Endothelial cell of umbilical vein (primary cell): Measurements from ENCODE around the gene ST3GAL5.

Experiments used
- CTCF ChIP-seq, 2 donors: IDR thresholded peaks; 1 replicate in 1 of 2; 2 replicates in 1 of 2; pipeline ENCODE4 v1.5.1; 2011; ENCODE audit warnings: low read length in 2 of 2, mild to moderate bottlenecking in 2 of 2, moderate library complexity in 2 of 2, control low read depth in 1 of 2, inconsistent platforms in 1 of 2, low read depth in 1 of 2; ENCODE audit not compliant: insufficient read depth in 1 of 2; ENCODE audit errors: extremely low read depth in 1 of 2
- EZH2 ChIP-seq: IDR thresholded peaks from 2 replicates; pipeline ENCODE4 v1.6.1; 2012; ENCODE audit warnings: borderline replicate concordance, low read depth, mild to moderate bottlenecking, moderate library complexity, low read length, inconsistent platforms; ENCODE audit not compliant: severe bottlenecking
- POLR2A ChIP-seq: IDR thresholded peaks from 2 replicates; pipeline ENCODE4 v1.6.1; 2012; ENCODE audit warnings: low read depth, mild to moderate bottlenecking, control low read depth, low read length
- POLR2AphosphoS5 ChIP-seq: IDR thresholded peaks from 2 replicates; pipeline ENCODE4 v1.6.1; 2012; ENCODE audit warnings: low read depth, mild to moderate bottlenecking, control low read depth, low read length, moderate library complexity; ENCODE audit not compliant: insufficient read depth
- TF ChIP-seq, protein P1 (sequence below): IDR thresholded peaks from 2 replicates; pipeline ENCODE4 v1.6.1; 2011; ENCODE audit not compliant: insufficient read depth, insufficient read length

- no peak for TF ChIP-seq POLR2AphosphoS5
- no peak for TF ChIP-seq CTCF (IDR thresholded peaks at IDR 0.05; ENCODE audit: extremely low read depth in 1 of 2, insufficient read depth in 1 of 2, low read depth in 1 of 2, low read length in 2 of 2)
- no peak for TF ChIP-seq EZH2
- TF ChIP-seq POLR2A = no peak
- TF ChIP-seq, protein P1, sequence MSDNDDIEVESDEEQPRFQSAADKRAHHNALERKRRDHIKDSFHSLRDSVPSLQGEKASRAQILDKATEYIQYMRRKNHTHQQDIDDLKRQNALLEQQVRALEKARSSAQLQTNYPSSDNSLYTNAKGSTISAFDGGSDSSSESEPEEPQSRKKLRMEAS = no peak
Measured at GRCh38 chr2:85801871-85802270, 86.9 kb downstream of the ST3GAL5 start.
